Astrocyte (in vitro differentiated cells and primary cell): ENCODE results near the gene IGF1R.

Experiments used
- CTCF ChIP-seq: IDR thresholded peaks from 2 replicates; pipeline ENCODE4 v1.5.1; 2011; ENCODE audit warnings: low read depth, mild to moderate bottlenecking, inconsistent platforms, low read length, moderate library complexity; ENCODE audit not compliant: insufficient read depth
- EZH2 ChIP-seq: IDR thresholded peaks from 2 replicates; pipeline ENCODE4 v1.6.1; 2012; ENCODE audit warnings: mild to moderate bottlenecking, low read length, inconsistent platforms; ENCODE audit not compliant: insufficient read depth

- TF ChIP-seq CTCF (no peak), EZH2 (no peak)
Observed at GRCh38 chr15:98738689-98739401, 90.5 kb downstream of the IGF1R start.
